ACC112 (cell line): ENCODE results near the gene RPL38.

Experiments used
- H2AFZ ChIP-seq: fragments of 200-600 bp; sonication (generic); one replicate; pipeline ENCODE4 v1.6.0; 2017; ENCODE audit warnings: antibody characterized with exemption, low read length; ENCODE audit not compliant: unreplicated experiment
- H3K27ac ChIP-seq: fragments of 200-600 bp; sonication (generic); 2 replicates; pipeline ENCODE4 v1.5.1; 2014; ENCODE audit warnings: low read depth, mild to moderate bottlenecking, antibody characterized with exemption, low read length, moderate library complexity
- H3K27me3 ChIP-seq: fragments of 200-600 bp; sonication (generic); 2 replicates; pipeline ENCODE4 v1.6.1; 2014; ENCODE audit warnings: mild to moderate bottlenecking, antibody characterized with exemption, low read length, moderate library complexity, mixed read lengths; ENCODE audit not compliant: insufficient read depth
- H3K36me3 ChIP-seq: fragments of 200-600 bp; sonication (generic); 2 replicates; pipeline ENCODE4 v1.6.1; 2016; ENCODE audit warnings: mild to moderate bottlenecking, antibody characterized with exemption, low read length, moderate library complexity, mixed read lengths; ENCODE audit not compliant: insufficient read depth
- H3K4me1 ChIP-seq: fragments of 200-600 bp; sonication (generic); one replicate; pipeline ENCODE4 v1.6.1; 2016; ENCODE audit warnings: low read length, mixed read lengths; ENCODE audit not compliant: insufficient read depth, unreplicated experiment, control insufficient read depth
- H3K4me3 ChIP-seq: fragments of 200-600 bp; sonication (generic); 2 replicates; pipeline ENCODE4 v1.5.1; 2014; ENCODE audit warnings: mild to moderate bottlenecking, low read depth, low read length
- H3K79me2 ChIP-seq: fragments of 200-600 bp; sonication (generic); one replicate; pipeline ENCODE4 v1.6.0; 2016; ENCODE audit warnings: low read length; ENCODE audit not compliant: control insufficient read depth, unreplicated experiment, insufficient read depth

RPL38 gene

GRCh38 chr17:74217888-74218287 lies 14.4 kb downstream of the RPL38 start:
- no peaks in the 10 kb centered on the region for H3K4me1 ChIP-seq
- no peak overlapping the region for H2AFZ ChIP-seq
- H3K27ac ChIP-seq, result no peak overlapping the region
- no peaks in the 10 kb centered on the region for H3K79me2 ChIP-seq
- H3K36me3 ChIP-seq, result no peaks in the 10 kb centered on the region
- no peak overlapping the region for H3K4me3 ChIP-seq
- no peaks in the 10 kb centered on the region for H3K27me3 ChIP-seq

- no peaks in the 10 kb centered on the region for H3K36me3 ChIP-seq
- H3K4me3 ChIP-seq, result no peak overlapping the region
- H3K27me3 ChIP-seq, result no peaks in the 10 kb centered on the region
- no peaks in the 10 kb centered on the region for H3K79me2 ChIP-seq
- no peaks in the 10 kb centered on the region for H3K4me1 ChIP-seq
- no peak overlapping the region for H3K27ac ChIP-seq
- no peak overlapping the region for H2AFZ ChIP-seq
Observed at GRCh38 chr17:74218436-74218835, 15.0 kb downstream of the RPL38 start.

- H2AFZ ChIP-seq, result no peak overlapping the region
- H3K4me3 ChIP-seq, result no peak overlapping the region
- no peaks in the 10 kb centered on the region for H3K27me3 ChIP-seq
- no peaks in the 10 kb centered on the region for H3K79me2 ChIP-seq
- H3K4me1 ChIP-seq, result no peaks in the 10 kb centered on the region
- H3K27ac ChIP-seq, result no peak overlapping the region
- H3K36me3 ChIP-seq, result no peaks in the 10 kb centered on the region
Observed at GRCh38 chr17:74219576-74220133, 16.2 kb downstream of the RPL38 start.

- H3K4me1 ChIP-seq, result no peaks in the 10 kb centered on the region
- no peaks in the 10 kb centered on the region for H3K36me3 ChIP-seq
- H3K27ac ChIP-seq, result no peak overlapping the region
- H3K4me3 ChIP-seq, result no peak overlapping the region
- H3K79me2 ChIP-seq, result no peaks in the 10 kb centered on the region
- H2AFZ ChIP-seq, result no peak overlapping the region
- H3K27me3 ChIP-seq, result no peaks in the 10 kb centered on the region
Observed at GRCh38 chr17:74220219-74220618, 16.7 kb downstream of the RPL38 start.

- Histone ChIP-seq H3K36me3 (no peaks in the 10 kb centered on the region), H3K79me2 (no peaks in the 10 kb centered on the region), H3K4me1 (no peaks in the 10 kb centered on the region), H2AFZ (no peak overlapping the region), H3K27me3 (no peaks in the 10 kb centered on the region), H3K27ac (no peak overlapping the region), H3K4me3 (no peak overlapping the region)
Observed at GRCh38 chr17:74220946-74221818, 17.7 kb downstream of the RPL38 start.

- Histone ChIP-seq H3K27ac (no peak overlapping the region), H3K36me3 (no peaks in the 10 kb centered on the region), H2AFZ (no peak overlapping the region), H3K4me1 (no peaks in the 10 kb centered on the region), H3K4me3 (no peak overlapping the region), H3K79me2 (no peaks in the 10 kb centered on the region), H3K27me3 (no peaks in the 10 kb centered on the region)
Observed at GRCh38 chr17:74222399-74222798, 18.9 kb downstream of the RPL38 start.

- Histone ChIP-seq H3K79me2 (no peaks in the 10 kb centered on the region), H3K4me3 (no peak overlapping the region), H3K36me3 (no peaks in the 10 kb centered on the region), H3K27me3 (no peaks in the 10 kb centered on the region), H2AFZ (no peak overlapping the region), H3K4me1 (no peaks in the 10 kb centered on the region), H3K27ac (no peak overlapping the region)
Observed at GRCh38 chr17:74223901-74224300, 20.4 kb downstream of the RPL38 start.

GRCh38 chr17:74224959-74225725 lies 21.7 kb downstream of the RPL38 start:
- H3K27ac ChIP-seq, result no peak overlapping the region
- no peaks in the 10 kb centered on the region for H3K27me3 ChIP-seq
- no peaks in the 10 kb centered on the region for H3K4me1 ChIP-seq
- H3K4me3 ChIP-seq, result no peak overlapping the region
- no peaks in the 10 kb centered on the region for H3K36me3 ChIP-seq
- no peaks in the 10 kb centered on the region for H3K79me2 ChIP-seq
- H2AFZ ChIP-seq, result no peak overlapping the region

GRCh38 chr17:74226252-74226651 lies 22.8 kb downstream of the RPL38 start:
- H3K79me2 ChIP-seq, result no peaks in the 10 kb centered on the region
- H2AFZ ChIP-seq, result no peak overlapping the region
- H3K4me3 ChIP-seq, result no peak overlapping the region
- no peaks in the 10 kb centered on the region for H3K27me3 ChIP-seq
- H3K36me3 ChIP-seq, result no peaks in the 10 kb centered on the region
- H3K4me1 ChIP-seq, result no peaks in the 10 kb centered on the region
- H3K27ac ChIP-seq, result no peak overlapping the region

- Histone ChIP-seq H3K27ac (no peak overlapping the region), H3K4me3 (no peak overlapping the region)
Observed at GRCh38 chr17:74227271-74228080, 24.0 kb downstream of the RPL38 start.

More at GRCh38 chr17:74227271-74228080, 24.0 kb downstream of the RPL38 start:
- H3K79me2 ChIP-seq, result no peaks in the 10 kb centered on the region
- no peaks in the 10 kb centered on the region for H3K36me3 ChIP-seq
- H3K27me3 ChIP-seq, result no peaks in the 10 kb centered on the region
- no peak overlapping the region for H2AFZ ChIP-seq
- no peaks in the 10 kb centered on the region for H3K4me1 ChIP-seq
